AG08395 (cell line): ENCODE results near the gene FHIT.

Source experiments
- DNase-seq: peaks from one replicate; pipeline ENCODE4 v3.0.0; 2012; ENCODE audit warnings: mixed read lengths, low spot score

FHIT gene

GRCh38 chr3:60047426-60048200, 1203.6 kb downstream of the FHIT start:
- no peak for DNase-seq

- no peak for DNase-seq
Measured at GRCh38 chr3:60046210-60046609, 1205.0 kb downstream of the FHIT start.

- no peak for DNase-seq
Measured at GRCh38 chr3:60045686-60046085, 1205.6 kb downstream of the FHIT start.

GRCh38 chr3:60036803-60037202, 1214.4 kb downstream of the FHIT start:
- DNase-seq = no peak

GRCh38 chr3:60033901-60034453, 1217.3 kb downstream of the FHIT start:
- no peak for DNase-seq

- no peak for DNase-seq
Measured at GRCh38 chr3:60030982-60031381, 1220.3 kb downstream of the FHIT start.

GRCh38 chr3:60028233-60028632, 1223.0 kb downstream of the FHIT start:
- no peak for DNase-seq

- no peak for DNase-seq
Measured at GRCh38 chr3:60027335-60027734, 1223.9 kb downstream of the FHIT start.

- DNase-seq = peak; percentile 31
Measured at GRCh38 chr3:60025096-60026050, 1225.9 kb downstream of the FHIT start.

- no peak for DNase-seq
Measured at GRCh38 chr3:60024400-60024799, 1226.9 kb downstream of the FHIT start.

- no peak for DNase-seq
Measured at GRCh38 chr3:60023189-60023588, 1228.1 kb downstream of the FHIT start.

- no peak for DNase-seq
Measured at GRCh38 chr3:60017631-60018030, 1233.6 kb downstream of the FHIT start.

GRCh38 chr3:60015032-60015705, 1236.1 kb downstream of the FHIT start:
- no peak for DNase-seq

- peak; percentile 17 for DNase-seq
Measured at GRCh38 chr3:60013241-60013640, 1238.0 kb downstream of the FHIT start.

- no peak for DNase-seq
Measured at GRCh38 chr3:60011218-60011617, 1240.0 kb downstream of the FHIT start.

- DNase-seq = no peak
Measured at GRCh38 chr3:60010781-60011180, 1240.5 kb downstream of the FHIT start.

- no peak for DNase-seq
Measured at GRCh38 chr3:60009931-60010478, 1241.2 kb downstream of the FHIT start.

- DNase-seq = no peak
Measured at GRCh38 chr3:60001369-60001768, 1249.9 kb downstream of the FHIT start.

- DNase-seq = no peak
Measured at GRCh38 chr3:60000311-60001105, 1250.7 kb downstream of the FHIT start.

GRCh38 chr3:59998058-59998457, 1253.2 kb downstream of the FHIT start:
- no peak for DNase-seq

- no peak for DNase-seq
Measured at GRCh38 chr3:59997583-59997982, 1253.7 kb downstream of the FHIT start.
